ENCODE results near the gene UBE2H. TPM values are rescaled to one million over a fixed set of nuclear protein-coding genes. Genes with fewer than 3 reads are reported as not detected.

The UBE2H gene
- total and polyA plus RNA-seq, 10 of the 15 experiments (the other 5 are each of a cell fraction or from before 2014, with no cell fraction given), result 15.6 to 75.5 (median 32.8) TPM

GRCh38 chr7:129909669-129910068 lies 43.1 kb downstream of the UBE2H start:
- H2AFZ ChIP-seq (ENCODE audit: control insufficient read depth, low read depth, low read length), result no peak overlapping the region
- BruUV-seq (replicated peaks), result no TSS peak
- H3K36me3 ChIP-seq (ENCODE audit: control insufficient read depth in 2 of 2, insufficient read depth in 2 of 2, low read length in 1 of 2), result peaks cover 0 to 17% of the 10 kb centered on the region in 2 experiments; a peak in 3 of 4 replicates
- no peak for FAIRE-seq
- intact Hi-C loops (cut with micrococcal nuclease; ENCODE audit: unreplicated experiment) (no loop called here), in situ Hi-C loops (cut with MboI) (no loop called here)
- WGBS (ENCODE audit: insufficient coverage, insufficient replicate concordance, low lambda C conversion rate, missing lambda C conversion rate), result over 99% methylated on average over 4 of the region's 4 CpGs
- ChIA-PET SMC1A (ENCODE audit: uncharacterized antibody, unreplicated experiment) (no interaction called here), CTCF (no interaction called here), RAD21 (ENCODE audit: unreplicated experiment) (no interaction called here), POLR2A (no interaction called here)
- H3K4me3 ChIP-seq, result no peak overlapping the region
- no peak for TF ChIP-seq YY1 (IDR thresholded peaks at IDR 0.05; ENCODE audit: low read depth, low read length)
- no peak overlapping the region for H3K4me2 ChIP-seq (ENCODE audit: control insufficient read depth, insufficient read depth)
- H3K27ac ChIP-seq (ENCODE audit: control insufficient read depth, insufficient read depth), result no peak overlapping the region
- 0 out of 2 replicates have a peak, but pooled peaks cover under 1% of the 10 kb centered on the region for H4K20me1 ChIP-seq (ENCODE audit: control insufficient read depth, insufficient read depth)
- no peak overlapping the region for H3K9ac ChIP-seq (ENCODE audit: control insufficient read depth, insufficient read depth, low read length)
- no peaks in the 10 kb centered on the region for H3K27me3 ChIP-seq (replicated peaks in 1 of 2; ENCODE audit: control insufficient read depth in 2 of 2, insufficient read depth in 2 of 2, low read length in 1 of 2)
- DNase-seq (ENCODE audit: low read depth, low spot score), result no peak
- no peaks in the 10 kb centered on the region; the same call in 2 of the 3 replicates for H3K9me3 ChIP-seq (replicated peaks; ENCODE audit: control insufficient read depth, insufficient read depth, low read length)
- peaks cover 2% of the 10 kb centered on the region for H3K79me2 ChIP-seq (ENCODE audit: control insufficient read depth, insufficient read depth, low read length)
- no peaks in the 10 kb centered on the region for H3K4me1 ChIP-seq (ENCODE audit: control insufficient read depth, insufficient read depth, low read length)
- no peak for ATAC-seq

GRCh38 chr7:129908181-129908580 lies 44.6 kb downstream of the UBE2H start:
- POLR2A ChIA-PET, result no interaction called here
- Histone ChIP-seq H3K4me2 (ENCODE audit: control insufficient read depth, insufficient read depth) (no peak overlapping the region), H3K27ac (ENCODE audit: control insufficient read depth, insufficient read depth) (no peak overlapping the region), H2AFZ (ENCODE audit: control insufficient read depth, low read depth, low read length) (no peak overlapping the region), H3K9ac (ENCODE audit: control insufficient read depth, insufficient read depth, low read length) (no peak overlapping the region), H3K9me3 (replicated peaks; ENCODE audit: control insufficient read depth, insufficient read depth, low read length) (no peaks in the 10 kb centered on the region; the same call in 2 of the 3 replicates), H3K4me1 (ENCODE audit: control insufficient read depth, insufficient read depth, low read length) (peaks cover 13% of the 10 kb centered on the region), H3K4me3 (no peak overlapping the region), H4K20me1 (ENCODE audit: control insufficient read depth, insufficient read depth) (peaks cover 8% of the 10 kb centered on the region; the same call in 1 of the 2 replicates), H3K27me3 (replicated peaks in 1 of 2; ENCODE audit: control insufficient read depth in 2 of 2, insufficient read depth in 2 of 2, low read length in 1 of 2) (no peaks in the 10 kb centered on the region), H3K79me2 (ENCODE audit: control insufficient read depth, insufficient read depth, low read length) (peaks cover 2% of the 10 kb centered on the region), H3K36me3 (ENCODE audit: control insufficient read depth in 2 of 2, insufficient read depth in 2 of 2, low read length in 1 of 2) (peaks cover 2 to 17% of the 10 kb centered on the region in 2 experiments; a peak in 3 of 4 replicates)
- RAD21 ChIA-PET (ENCODE audit: unreplicated experiment), result interaction anchor here (0.6 kb wide), 1 partner anchor 11 kb away, joined by 4 read pairs; no protein-coding TSS in a partner anchor
- SMC1A ChIA-PET (ENCODE audit: uncharacterized antibody, unreplicated experiment), result no interaction called here
- intact Hi-C loops (cut with micrococcal nuclease; ENCODE audit: unreplicated experiment), result no loop called here
- TF ChIP-seq SMAD5 (IDR thresholded peaks at IDR 0.05; ENCODE audit: low read depth), result no peak
- TF ChIP-seq, protein P1, sequence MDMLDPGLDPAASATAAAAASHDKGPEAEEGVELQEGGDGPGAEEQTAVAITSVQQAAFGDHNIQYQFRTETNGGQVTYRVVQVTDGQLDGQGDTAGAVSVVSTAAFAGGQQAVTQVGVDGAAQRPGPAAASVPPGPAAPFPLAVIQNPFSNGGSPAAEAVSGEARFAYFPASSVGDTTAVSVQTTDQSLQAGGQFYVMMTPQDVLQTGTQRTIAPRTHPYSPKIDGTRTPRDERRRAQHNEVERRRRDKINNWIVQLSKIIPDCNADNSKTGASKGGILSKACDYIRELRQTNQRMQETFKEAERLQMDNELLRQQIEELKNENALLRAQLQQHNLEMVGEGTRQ (IDR thresholded peaks at IDR 0.05; ENCODE audit: borderline replicate concordance, low read depth, low read length), result no peak
- no peak for TF ChIP-seq BRCA1 (IDR thresholded peaks at IDR 0.05; ENCODE audit: low read depth, low read length)
- TF ChIP-seq CUX1 (IDR thresholded peaks at IDR 0.05; ENCODE audit: insufficient replicate concordance, low read depth, low read length), result no peak
- ATAC-seq (no peak), DNase-seq (ENCODE audit: low read depth, low spot score) (no peak), FAIRE-seq (no peak)
- CTCF ChIA-PET, result no interaction called here
- BruUV-seq (replicated peaks), result no TSS peak
- in situ Hi-C loops (cut with MboI), result no loop called here
- 0% methylated on average over 1 of the region's 1 CpG for WGBS (ENCODE audit: insufficient coverage, insufficient replicate concordance, low lambda C conversion rate, missing lambda C conversion rate)

All from GM12878 (cell line).